Measurements from ENCODE around the gene TRHDE. TPM values are rescaled to one million over a fixed set of nuclear protein-coding genes. Genes with fewer than 3 reads are reported as not detected.
"Not testable (repeated sequence)": the region's sequence is repeated elsewhere in the genome, so short reads cannot be mapped to it uniquely, and the experiment has no call there.

TRHDE gene
- polyA plus RNA-seq, 4 donors, result 21.1 to 25.9 (median 22.3) TPM

- no peak for DNase-seq (ENCODE audit: low read depth in 4 of 4, low spot score in 2 of 4)
These were observed 422.0 kb downstream of the TRHDE start for GRCh38 chr12:72694193-72694592.

- no peak for DNase-seq (ENCODE audit: low read depth in 4 of 4, low spot score in 2 of 4)
These were observed 427.2 kb downstream of the TRHDE start for GRCh38 chr12:72699362-72699761.

DNA sequence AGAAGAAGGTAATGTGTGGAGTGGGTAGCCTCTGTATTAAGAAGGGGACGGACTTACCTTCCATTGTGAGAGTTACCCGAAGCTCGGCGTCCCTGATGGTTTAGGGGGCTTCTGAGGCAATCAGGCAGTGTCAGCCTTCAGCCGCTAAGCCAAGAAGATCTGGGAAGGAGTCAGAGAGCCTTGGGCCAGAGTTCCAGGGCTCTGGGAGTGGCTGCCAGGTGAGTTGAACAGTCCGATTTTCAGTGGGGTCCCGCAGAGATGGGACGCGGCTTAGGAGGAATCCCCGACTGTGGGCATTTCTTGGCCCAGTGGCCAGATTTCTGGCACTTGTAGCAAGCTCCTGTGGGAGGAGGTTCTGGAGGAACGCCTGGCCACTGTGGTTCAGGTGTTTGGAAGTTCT is 439.9 kb downstream of the TRHDE start:
- not testable (repeated sequence) for DNase-seq (ENCODE audit: low read depth in 4 of 4, low spot score in 2 of 4)

GRCh38 chr12:72716221-72716620 is 444.1 kb downstream of the TRHDE start:
- DNase-seq (ENCODE audit: low read depth in 4 of 4, low spot score in 2 of 4), result no peak

- no peak for DNase-seq (ENCODE audit: low read depth in 4 of 4, low spot score in 2 of 4)
These were observed 444.9 kb downstream of the TRHDE start for GRCh38 chr12:72717036-72717435.
